Epithelial cell of esophagus (primary cell): Measurements from ENCODE around the gene SORBS1.

Source experiments
- DNase-seq: peaks from one replicate; pipeline ENCODE4 v3.0.0; 2010; ENCODE audit warnings: low read depth
- H3K4me3 ChIP-seq: 2 replicates; pipeline ENCODE4 v1.5.1; 2011; ENCODE audit warnings: mild to moderate bottlenecking, low read length, control low read depth
- TF ChIP-seq, protein P1 (sequence below): IDR thresholded peaks from 2 replicates; pipeline ENCODE4 v1.5.1; 2011; ENCODE audit warnings: low read depth, mild to moderate bottlenecking, low read length, control low read depth, inconsistent platforms; ENCODE audit not compliant: insufficient read depth; ENCODE audit errors: missing control alignments

The SORBS1 gene

DNA sequence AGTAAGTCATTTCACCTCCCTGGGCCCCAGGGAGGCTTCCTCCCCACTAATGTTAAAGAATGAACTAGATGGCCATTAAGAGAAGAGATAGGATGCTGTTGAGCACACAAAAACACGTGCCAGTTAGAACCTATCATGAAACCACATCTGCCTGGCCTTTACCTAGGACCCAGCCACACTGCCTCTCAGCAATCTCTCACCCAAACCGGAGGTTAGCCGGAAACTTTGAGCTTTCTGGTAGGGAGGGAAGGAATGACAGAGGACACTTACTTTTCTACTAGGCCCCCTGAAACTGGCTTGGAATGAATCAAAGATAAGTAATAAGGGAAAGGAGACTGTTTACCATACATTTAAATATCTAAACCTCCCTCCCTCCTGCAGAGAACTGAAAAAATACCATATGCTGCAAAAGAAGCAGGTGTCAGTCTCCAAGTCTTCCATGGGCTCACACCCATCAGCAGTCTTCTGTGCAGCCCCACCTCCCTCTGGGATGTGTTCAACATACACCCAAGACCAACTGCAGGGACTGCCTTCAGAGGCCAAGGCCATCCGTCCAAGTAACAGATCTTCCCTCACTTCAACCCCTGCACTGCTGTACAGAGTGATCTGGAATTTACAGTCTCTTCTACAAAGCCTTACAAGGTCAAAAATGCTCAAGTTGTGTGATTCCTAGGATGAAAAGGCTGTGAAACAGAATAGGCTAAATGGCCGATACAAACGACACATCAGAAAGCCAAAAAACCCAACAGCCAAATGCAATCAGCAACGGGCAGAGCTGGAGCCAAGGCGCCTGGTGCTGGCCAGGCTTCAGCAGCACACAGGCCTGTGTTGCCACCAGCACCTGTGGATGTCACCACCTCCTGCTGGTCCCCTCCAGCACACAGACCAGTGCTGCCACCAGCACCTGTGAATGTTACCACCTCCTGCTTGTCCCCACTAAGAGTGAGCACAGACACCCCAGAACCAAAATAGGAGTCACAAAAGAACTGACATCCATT is 42.4 kb downstream of the SORBS1 start:
- H3K4me3 ChIP-seq, result no peak overlapping the region
- TF ChIP-seq, protein P1, sequence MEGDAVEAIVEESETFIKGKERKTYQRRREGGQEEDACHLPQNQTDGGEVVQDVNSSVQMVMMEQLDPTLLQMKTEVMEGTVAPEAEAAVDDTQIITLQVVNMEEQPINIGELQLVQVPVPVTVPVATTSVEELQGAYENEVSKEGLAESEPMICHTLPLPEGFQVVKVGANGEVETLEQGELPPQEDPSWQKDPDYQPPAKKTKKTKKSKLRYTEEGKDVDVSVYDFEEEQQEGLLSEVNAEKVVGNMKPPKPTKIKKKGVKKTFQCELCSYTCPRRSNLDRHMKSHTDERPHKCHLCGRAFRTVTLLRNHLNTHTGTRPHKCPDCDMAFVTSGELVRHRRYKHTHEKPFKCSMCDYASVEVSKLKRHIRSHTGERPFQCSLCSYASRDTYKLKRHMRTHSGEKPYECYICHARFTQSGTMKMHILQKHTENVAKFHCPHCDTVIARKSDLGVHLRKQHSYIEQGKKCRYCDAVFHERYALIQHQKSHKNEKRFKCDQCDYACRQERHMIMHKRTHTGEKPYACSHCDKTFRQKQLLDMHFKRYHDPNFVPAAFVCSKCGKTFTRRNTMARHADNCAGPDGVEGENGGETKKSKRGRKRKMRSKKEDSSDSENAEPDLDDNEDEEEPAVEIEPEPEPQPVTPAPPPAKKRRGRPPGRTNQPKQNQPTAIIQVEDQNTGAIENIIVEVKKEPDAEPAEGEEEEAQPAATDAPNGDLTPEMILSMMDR, result no peak
- no peak for DNase-seq

GRCh38 chr10:95517536-95518454 is 43.4 kb downstream of the SORBS1 start:
- TF ChIP-seq, protein P1, result no peak
- no peak overlapping the region for H3K4me3 ChIP-seq
- DNase-seq, result peak; percentile 19

- H3K4me3 ChIP-seq, result no peak overlapping the region
- no peak for DNase-seq
- TF ChIP-seq, protein P1, result no peak
These were observed 44.3 kb downstream of the SORBS1 start for GRCh38 chr10:95516774-95517373.

DNA sequence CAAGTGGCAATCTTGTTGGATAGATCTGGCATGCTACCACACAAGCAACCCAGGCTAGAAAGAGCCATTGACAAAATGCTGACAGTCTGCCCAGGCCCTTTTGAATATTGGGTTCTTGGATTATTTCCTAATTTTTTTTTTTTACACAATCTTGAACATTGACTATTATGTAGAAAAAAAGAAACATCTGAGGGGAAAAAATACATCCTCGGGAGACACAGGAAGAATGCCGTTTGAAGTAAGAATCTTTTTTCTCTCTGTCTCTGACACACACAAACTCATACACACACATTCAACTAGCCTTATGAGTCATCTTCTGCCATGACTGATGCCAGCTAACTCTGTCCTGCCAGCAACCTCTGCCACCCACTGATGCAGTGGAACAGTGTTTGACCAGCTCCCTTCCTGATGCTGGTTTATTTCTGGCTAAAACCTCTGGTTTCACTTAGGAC is 47.2 kb downstream of the SORBS1 start:
- no peak overlapping the region for H3K4me3 ChIP-seq
- DNase-seq, result peak; percentile 78
- TF ChIP-seq, protein P1, result no peak

- no peak for DNase-seq
- TF ChIP-seq, protein P1, result no peak
- H3K4me3 ChIP-seq, result no peak overlapping the region
These were observed 48.1 kb downstream of the SORBS1 start for GRCh38 chr10:95513008-95513589.

GRCh38 chr10:95511314-95511713 is 49.9 kb downstream of the SORBS1 start:
- DNase-seq, result no peak
- H3K4me3 ChIP-seq, result no peak overlapping the region
- TF ChIP-seq, protein P1, result no peak
